Measurements from ENCODE around the gene SARDH.

Gene SARDH

DNA sequence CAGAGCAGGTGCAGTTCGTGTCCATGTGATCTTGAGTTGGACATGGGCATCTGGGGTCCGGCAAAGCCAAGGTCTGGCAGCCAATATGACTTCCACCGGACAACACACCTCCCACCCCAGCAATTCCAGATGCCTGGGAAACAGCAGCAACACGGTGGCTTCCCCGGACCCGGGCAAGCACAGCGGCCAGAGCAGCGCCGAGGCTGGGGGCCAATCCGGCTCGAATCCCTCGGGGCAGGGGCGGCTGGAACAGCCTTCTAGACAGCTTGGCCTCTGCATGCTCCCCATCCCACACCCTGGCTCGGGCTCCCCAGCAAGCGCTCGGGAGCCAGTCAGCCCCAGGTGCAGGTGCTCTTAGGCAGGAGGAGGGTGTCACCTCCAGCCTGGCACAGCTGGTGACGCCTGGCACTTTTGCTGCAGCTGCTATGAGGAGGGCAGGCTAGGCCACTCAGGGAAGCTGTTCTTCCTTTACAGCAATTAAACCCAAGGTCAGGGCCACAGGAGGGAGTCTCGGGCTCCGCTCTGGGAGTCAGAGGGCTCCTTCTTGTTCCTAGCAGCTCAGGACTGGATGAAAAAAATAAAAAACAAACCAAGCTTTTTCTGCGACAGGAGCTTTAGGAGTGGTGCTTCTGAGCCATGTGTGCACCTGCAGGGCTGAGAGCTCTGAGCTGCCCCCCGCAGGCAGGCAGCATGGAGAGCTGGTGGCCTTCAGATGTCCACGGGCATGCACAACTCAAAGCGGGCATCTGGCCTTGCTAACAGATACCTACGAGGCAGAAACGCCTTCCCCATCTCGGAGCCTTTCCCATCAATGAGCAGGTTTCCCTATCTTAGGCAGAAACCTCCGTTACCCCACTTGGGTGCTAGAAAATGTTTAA is 73.7 kb downstream of the SARDH start:
- no peak for DNase-seq

DNA sequence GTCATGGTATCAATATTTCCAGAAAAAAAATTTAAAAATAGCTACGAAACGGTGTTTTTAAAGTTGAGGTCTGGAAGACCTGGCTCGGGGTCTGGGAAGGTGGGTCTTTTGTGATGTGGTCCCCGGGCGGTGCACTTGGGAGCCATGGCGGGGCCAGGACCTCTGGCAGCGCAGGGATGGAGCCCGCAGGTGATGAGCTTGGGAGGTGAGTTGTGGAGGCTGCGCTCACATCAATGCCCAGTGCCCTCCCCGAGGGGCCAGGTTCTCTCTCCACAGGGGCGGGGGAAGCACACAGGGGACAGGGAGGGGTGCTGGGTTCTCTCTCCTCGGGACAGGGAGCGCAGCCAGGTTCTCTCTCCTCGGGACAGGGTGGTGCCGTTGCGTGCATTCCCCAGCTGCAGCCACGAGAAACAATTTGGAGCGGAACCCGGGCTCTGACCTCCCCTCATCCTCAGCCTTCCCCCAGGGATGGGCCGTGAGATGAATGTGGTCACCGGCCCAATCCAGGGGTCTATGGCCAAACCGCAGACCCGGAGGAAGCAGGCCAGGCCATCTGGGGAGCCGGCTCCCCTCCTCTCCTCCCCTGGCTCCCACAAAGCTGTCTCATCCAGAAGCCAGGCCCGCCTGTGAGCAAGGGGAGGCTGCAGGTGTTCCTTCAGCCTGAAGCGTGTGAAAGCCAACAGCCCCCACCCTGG is 76.2 kb downstream of the SARDH start:
- no peak for DNase-seq

- DNase-seq, result no peak
Measured at GRCh38 chr9:133659516-133659915, 78.6 kb downstream of the SARDH start.

- no peak for DNase-seq
Measured at GRCh38 chr9:133658442-133659431, 79.4 kb downstream of the SARDH start.

DNA sequence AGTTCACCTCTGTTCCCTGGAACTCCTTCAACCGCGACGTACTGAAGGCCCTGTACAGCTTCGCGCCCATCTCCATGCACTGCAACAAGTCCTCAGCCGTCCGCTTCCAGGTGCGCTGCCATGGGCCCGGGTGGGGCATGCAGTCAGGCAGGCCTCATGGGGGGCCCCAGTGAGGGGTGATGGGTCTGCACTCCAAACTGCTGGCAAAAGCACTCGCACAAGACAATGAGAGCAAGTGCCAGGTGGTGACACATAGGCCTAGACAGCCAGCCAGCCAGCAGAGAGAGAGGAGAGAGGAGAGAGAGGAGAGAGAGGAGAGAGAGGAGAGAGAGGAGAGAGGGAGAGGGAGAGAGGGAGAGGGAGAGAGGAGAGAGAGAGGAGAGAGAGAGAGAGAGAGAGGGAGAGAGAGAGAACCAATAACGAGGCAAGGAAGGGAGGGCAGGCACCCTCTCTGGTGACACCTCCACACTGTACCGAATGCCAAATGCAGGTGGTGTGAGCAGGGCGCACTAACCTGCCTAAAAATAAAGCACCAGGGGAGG is 81.0 kb downstream of the SARDH start:
- no peak for DNase-seq

DNA sequence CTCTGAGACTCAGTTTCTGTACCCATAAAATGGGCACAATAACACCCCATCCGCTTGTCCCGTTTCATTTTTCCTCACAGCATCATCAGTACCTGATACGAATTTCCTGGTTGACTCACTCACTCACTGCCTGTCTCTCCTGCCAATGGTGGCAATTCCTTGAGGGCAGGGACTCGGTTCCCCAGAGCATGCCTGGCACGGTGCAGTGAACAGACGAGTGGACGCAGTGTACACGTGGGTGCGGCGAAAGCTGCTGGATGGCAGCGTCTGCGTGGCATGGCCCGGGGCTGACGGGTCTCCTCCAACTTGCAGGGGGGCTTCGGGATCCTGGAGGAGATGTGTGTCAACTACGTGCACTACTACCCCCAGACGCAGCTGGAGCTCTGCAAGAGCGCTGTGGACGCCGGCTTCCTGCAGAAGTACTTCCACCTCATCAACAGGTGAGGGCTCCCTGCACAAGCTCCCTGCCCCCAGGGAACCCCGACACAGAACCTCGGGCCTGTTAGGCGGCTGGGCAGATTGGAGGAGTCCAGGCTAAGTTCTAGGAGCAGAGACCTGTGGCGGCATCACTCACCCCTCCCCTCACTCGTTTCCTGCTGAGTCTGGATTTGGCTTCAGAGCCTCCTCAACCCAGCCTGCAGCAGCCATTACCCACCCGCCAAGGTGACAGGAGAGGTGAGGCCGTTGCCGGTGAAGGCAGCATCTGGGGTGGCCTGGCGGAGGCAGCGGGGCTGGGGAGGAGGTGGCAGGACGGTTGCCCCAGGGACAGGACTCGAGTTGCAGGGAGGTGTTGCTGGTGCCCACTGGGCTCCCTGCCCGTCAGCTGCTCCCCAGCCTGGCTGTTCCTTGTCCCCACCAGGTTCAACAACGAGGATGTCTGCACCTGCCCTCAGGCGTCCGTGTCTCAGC is 81.7 kb downstream of the SARDH start:
- DNase-seq, result peak; percentile 35 to 48

GRCh38 chr9:133655701-133656100 is 82.5 kb downstream of the SARDH start:
- no peak for DNase-seq

- DNase-seq, result no peak
Measured at GRCh38 chr9:133654736-133655657, 83.2 kb downstream of the SARDH start.

DNA sequence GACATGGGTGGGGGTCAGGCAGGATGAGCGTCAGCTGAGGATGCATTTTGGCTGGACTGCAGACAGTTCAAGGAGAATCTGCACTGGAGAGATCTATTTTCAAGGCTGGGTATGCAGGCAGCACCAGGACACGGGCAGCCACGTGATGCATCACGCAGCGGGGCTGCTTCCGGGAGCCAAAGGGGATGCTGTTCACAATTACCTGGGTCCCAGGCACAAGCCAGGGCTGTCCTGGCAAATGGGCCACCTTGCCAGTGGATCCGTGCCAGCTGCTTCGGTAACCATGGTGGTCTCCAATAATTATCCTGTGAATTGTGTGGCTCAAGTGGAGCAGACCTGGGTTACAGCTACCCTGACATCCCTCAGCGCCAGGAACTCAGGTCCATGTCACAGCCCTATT is 84.5 kb downstream of the SARDH start:
- DNase-seq, result no peak

GRCh38 chr9:133650026-133650425 is 88.1 kb downstream of the SARDH start:
- no peak for DNase-seq

GRCh38 chr9:133649194-133649593 is 89.0 kb downstream of the SARDH start:
- DNase-seq, result no peak

- no peak for DNase-seq
Measured at GRCh38 chr9:133647765-133648469, 90.2 kb downstream of the SARDH start.

DNA sequence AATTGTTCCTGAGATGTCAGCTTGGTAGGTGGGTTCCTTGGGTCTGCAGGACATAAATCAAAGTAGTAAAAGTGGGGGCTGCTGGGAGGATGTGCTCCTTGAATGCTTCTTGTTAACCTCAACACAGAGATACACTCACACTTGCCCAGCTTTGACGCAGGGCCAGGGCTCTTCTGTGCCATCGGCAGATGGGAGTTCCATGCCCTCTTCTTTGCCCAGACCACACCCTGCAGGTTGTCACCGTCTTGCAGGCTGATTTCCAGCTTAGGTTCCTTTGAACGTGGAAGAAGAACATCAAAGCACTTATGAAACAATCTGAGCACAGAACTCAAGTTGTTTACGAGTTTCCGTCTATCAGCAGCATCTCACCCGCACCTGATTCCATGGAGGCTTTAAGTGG is 91.0 kb downstream of the SARDH start:
- no peak for DNase-seq

GRCh38 chr9:133645021-133645765 is 93.0 kb downstream of the SARDH start:
- DNase-seq, result no peak

DNA sequence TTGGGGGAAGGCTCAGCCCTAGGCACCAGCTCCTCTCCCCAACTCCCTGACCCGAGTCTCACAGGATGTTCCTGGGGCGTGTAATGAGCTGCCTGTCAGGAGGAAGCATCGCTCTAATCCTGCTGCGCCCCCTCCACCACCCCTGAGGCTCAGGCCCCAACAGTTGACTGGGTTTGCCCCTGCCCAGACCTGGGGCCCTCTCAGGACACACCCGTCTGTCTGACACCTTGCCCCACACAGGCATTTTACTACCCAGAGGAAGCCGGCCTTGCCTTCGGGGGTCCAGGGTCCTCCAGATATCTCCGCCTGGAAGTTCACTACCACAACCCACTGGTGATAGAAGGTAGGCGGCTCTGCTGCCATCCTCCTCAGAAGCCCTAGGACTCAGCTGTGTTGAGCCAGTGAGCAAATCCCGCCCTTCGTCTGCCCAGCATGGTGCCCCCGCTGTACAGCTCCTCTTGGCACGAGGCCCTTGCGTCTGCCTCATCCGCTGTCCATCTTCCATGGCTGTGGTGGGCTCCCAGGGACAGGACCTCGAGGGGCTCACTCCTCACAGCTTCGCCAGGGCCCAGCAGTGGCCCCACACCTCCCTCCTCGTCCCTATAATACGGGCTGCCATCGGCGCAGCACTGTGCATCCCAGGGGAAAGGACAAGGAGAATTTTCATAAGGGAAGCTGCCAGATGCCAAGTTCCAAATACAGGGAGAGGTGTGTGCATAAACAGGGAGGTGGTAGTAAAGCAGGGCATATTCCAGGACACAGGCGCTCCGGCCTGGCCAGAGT is 94.0 kb downstream of the SARDH start:
- DNase-seq, result no peak

- no peak for DNase-seq
Measured at GRCh38 chr9:133643362-133643755, 94.8 kb downstream of the SARDH start.

DNA sequence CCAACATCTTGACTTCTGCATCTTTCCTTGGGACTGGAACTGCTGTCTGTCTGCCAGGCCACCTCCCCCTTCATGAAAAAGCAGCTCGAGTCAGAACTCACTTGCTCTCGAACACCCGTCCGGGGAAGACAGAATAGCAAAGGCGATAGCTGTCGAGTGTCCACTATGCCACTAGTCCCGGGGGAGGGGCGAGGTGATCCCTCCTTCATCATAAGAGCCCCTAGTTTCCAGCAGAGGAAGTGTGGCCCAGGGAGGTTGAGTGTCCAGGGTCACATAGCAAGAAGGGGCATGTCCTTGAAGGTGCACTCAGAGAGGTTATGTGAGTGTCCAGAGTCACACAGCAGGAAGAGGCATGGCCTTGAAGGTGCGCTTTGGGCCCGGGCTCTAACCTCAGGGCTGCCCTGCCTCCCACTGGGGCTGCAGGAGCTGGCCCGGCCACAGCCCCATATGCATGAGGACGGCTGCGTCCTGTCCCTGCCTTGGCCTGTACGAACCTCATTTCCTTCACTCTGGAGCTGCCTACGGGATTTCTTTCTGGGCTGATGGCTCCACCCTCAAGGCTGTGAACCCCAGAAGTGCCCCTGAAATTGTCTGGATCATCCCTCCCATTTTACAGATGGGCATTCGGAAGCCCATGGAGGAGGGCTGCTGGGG is 95.3 kb downstream of the SARDH start:
- no peak for DNase-seq
